ENCODE measurements around the gene PEAK3. TPM values are rescaled to one million over a fixed set of nuclear protein-coding genes. Genes with fewer than 3 reads are reported as not detected.
A peak's percentile ranks its signal among the peaks of the same experiment; 100 is the strongest.

PEAK3 gene
- total and polyA plus RNA-seq, 9 of the 15 experiments (the other 6 are each of a cell fraction or from before 2014, with no cell fraction given), result 0.07 to 0.40 TPM; not detected in 7

DNA sequence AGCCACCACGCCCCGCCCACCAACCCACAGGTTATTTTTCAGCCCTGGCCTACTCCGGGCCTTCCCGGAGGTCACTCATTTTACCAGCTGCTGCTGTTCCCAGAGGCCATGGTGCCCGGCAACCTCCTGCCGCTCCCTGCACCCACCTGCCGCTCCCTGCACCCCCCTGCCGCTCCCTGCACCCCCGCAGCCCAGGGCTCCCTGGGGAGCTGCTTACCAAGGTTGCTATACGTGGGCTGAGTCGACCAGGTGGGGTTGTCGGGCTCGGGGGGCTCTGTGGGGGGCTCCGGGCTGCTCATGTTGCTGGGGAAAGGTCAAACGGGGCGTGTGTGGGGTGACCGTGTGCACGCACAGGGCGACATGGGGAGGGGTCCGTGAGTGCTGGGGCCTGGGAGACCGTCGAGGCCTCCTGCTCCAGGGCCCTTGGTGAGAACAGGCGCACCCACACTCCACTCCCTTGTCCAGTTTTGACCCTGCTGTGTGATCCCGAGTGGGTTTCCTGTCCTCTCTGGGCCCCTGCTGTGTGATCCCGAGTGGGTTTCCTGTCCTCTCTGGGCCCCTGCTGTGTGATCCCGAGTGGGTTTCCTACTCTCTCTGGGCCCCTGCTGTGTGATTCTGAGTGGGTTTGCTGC is 1.2 kb downstream of the PEAK3 start:
- Histone ChIP-seq H3K27me3 (ENCODE audit: control insufficient read depth in 2 of 2, insufficient read depth in 2 of 2, low read length in 2 of 2) (no peaks in the 10 kb centered on the region), H3K27ac (ENCODE audit: extremely low read depth, low read depth, low read length) (no peak overlapping the region), H3K9me3 (replicated peaks; ENCODE audit: control insufficient read depth, insufficient read depth, low read depth, low read length) (no peaks in the 10 kb centered on the region), H3K4me1 (replicated peaks in 1 of 2; ENCODE audit: control insufficient read depth in 2 of 2, insufficient read depth in 2 of 2, low read length in 2 of 2) (peaks cover 0 to 37% of the 10 kb centered on the region in 2 experiments; a peak in 3 of 5 replicates), H3K9ac (ENCODE audit: insufficient read depth in 1 of 2, low read depth in 2 of 2, low read length in 2 of 2) (no peak overlapping the region; a peak in 2 of 4 replicates), H3K4me2 (ENCODE audit: insufficient read depth, low read length) (no peak overlapping the region), H2AFZ (ENCODE audit: low read depth, low read length) (no peak overlapping the region), H3K9me1 (ENCODE audit: control insufficient read depth, insufficient read depth, low read length) (no peaks in the 10 kb centered on the region), H3K36me3 (ENCODE audit: control insufficient read depth, insufficient read depth, low read length) (no peaks in the 10 kb centered on the region), H4K20me1 (replicated peaks; ENCODE audit: control insufficient read depth, insufficient read depth, low read length) (no peaks in the 10 kb centered on the region), H3K79me2 (ENCODE audit: control insufficient read depth, insufficient read depth, low read length) (no peaks in the 10 kb centered on the region), H3K4me3 (no peak overlapping the region)
- ChIA-PET CTCF (ENCODE audit: low intra/inter-chr PET ratio) (no interaction called here), POLR2A (interaction anchor here (0.6 to 1.4 kb wide), 4 partner anchors 8 to 314 kb away, joined by 3 to 8 read pairs (median 3); no protein-coding TSS in a partner anchor)
- 71% methylated on average over 16 of the region's 26 CpGs for whole genome bisulfite sequencing (ENCODE audit: insufficient coverage, low coverage, missing lambda C conversion rate)
- intact Hi-C loops (cut with micrococcal nuclease), result no loop called here
- DNase-seq (ENCODE audit: extremely low read depth in 1 of 4, low spot score in 3 of 4), result no peak
- no peak for ATAC-seq
- BruUV-seq (replicated peaks), result no TSS peak
- TF ChIP-seq U2AF2 (optimal IDR thresholded peaks at IDR 0.05; ENCODE audit: low read depth, low read length), result no peak
- TF ChIP-seq CBFA2T3 (IDR thresholded peaks at IDR 0.05), result no peak
- peak; percentile 53; the same call in 1 of the 2 replicates for TF ChIP-seq ZBTB7A (IDR thresholded peaks at IDR 0.05; ENCODE audit: borderline replicate concordance, control insufficient read depth, low read depth, low read length)
- TF ChIP-seq POLR2G (IDR thresholded peaks at IDR 0.05; ENCODE audit: low read depth, low read length), result peak; percentile 55
- TF ChIP-seq NR3C1 (CRISPR knock-in tag; IDR thresholded peaks at IDR 0.05), result no peak
- TF ChIP-seq ZFP36 (IDR thresholded peaks at IDR 0.05; ENCODE audit: low read depth, low read length, partially characterized antibody), result peak; percentile 29
- no peak for FAIRE-seq
- in situ Hi-C loops (cut with MboI), result loop anchor here (5.0 kb wide), 1 partner anchor 107 kb away; no protein-coding TSS in a partner anchor
